Esophagus muscularis mucosa (tissue), 4 donors: ENCODE results near the gene ZNF493.

Source experiments
- CTCF ChIP-seq, 3 experiments: fragments of 200-600 bp in 2 of 3; fragments of 450-650 bp in 1 of 3; sonication (generic) in 2 of 3; IDR thresholded peaks; one replicate each; pipeline ENCODE4 v1.5.1; 2017 to 2019; ENCODE audit warnings: antibody characterized with exemption in 3 of 3, mild to moderate bottlenecking in 2 of 3, moderate library complexity in 1 of 3
- EP300 ChIP-seq: sonication (generic); formaldehyde crosslinking; IDR thresholded peaks from one replicate; pipeline ENCODE4 v1.6.1; 2017; ENCODE audit warnings: antibody characterized with exemption
- POLR2A ChIP-seq: fragments of 450-650 bp; IDR thresholded peaks from one replicate; pipeline ENCODE4 v1.6.1; 2017; ENCODE audit warnings: antibody characterized with exemption, moderate library complexity, mild to moderate bottlenecking, low read depth

- no peak for TF ChIP-seq CTCF (IDR thresholded peaks at IDR 0.05)
- TF ChIP-seq POLR2A, result no peak
- no peak for TF ChIP-seq EP300
These were observed 12.9 kb upstream of the ZNF493 start for GRCh38 chr19:21383980-21384582.
